HG03103 (cell line): Measurements from ENCODE around the gene EFNA3.
"Not testable (repeated sequence)": the region's sequence is repeated elsewhere in the genome, so short reads cannot be mapped to it uniquely, and the experiment has no call there.

ENCODE experiments used
- ATAC-seq: cut with Tn5 transposase; IDR thresholded peaks from one replicate; pipeline ENCODE4 v1.9.1; 2021; ENCODE audit warnings: low read depth; ENCODE audit not compliant: unreplicated experiment

Gene EFNA3

DNA sequence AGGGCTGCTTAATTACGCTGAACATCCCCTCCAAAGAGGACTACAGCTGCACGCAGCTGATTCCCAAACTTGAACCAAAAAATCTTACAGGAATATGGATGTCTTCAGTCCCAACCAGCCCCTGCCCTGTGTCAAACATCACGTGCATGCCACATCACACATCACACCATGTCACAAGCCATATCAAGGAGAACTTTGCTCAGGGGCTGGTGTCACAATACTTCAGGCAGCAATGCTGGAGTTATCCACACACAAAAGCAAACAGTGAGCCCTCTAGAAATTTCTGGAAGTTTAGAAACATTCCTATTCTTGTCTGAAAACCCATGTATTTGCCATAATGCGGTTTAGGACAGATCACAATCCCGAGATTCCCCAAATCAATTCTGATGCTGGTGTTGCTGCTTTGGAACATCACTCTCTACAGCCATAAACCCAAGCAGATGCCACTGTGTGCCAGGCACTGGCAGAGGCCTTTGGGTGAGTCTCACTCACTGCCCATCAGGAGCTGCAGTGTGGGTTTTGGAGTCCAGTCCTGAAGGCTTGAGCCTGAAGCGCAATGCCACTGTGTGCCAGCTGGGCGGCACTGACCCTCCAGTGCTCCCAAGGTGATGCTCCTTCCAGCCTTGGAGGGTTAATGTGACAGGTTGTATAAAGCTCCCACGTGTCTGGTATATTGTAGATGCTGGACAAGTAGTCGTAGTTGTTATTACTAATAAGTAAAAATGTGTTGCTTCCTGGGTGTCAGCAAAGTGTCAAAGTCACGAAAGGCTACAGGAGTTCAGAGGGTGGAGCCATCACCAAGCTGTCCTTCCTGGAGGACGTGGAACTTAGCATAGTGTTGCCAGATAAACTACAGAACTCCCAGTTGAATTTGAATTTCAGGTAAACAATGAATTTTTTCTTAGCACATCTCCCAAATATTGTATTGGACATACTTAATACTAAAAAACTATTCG is 28.9 kb downstream of the EFNA3 start:
- no peak for ATAC-seq

- ATAC-seq = no peak
These were observed 29.7 kb downstream of the EFNA3 start for GRCh38 chr1:155108296-155108695.

DNA sequence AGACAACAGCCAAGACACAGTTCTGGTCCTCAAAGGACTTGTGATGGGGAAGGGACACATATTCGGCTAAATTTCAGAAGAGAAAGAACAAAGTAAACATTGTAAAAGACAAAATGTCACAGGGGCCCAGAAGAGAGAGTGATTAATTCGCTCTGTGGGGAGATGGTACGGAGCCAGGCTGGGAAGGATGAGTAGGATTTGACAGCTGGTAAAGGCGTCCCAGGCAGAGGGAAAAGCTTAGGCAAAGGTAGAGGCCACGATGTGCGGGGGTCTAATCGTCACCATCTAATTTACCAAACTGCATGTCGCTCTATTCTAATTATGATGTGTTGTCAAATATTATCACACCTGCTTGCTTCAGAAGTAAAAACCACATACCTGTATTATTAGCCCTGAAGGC is 31.7 kb downstream of the EFNA3 start:
- ATAC-seq = no peak

GRCh38 chr1:155110826-155111225 is 32.2 kb downstream of the EFNA3 start:
- ATAC-seq = no peak

- ATAC-seq = no peak
These were observed 34.9 kb downstream of the EFNA3 start for GRCh38 chr1:155113450-155113980.

DNA sequence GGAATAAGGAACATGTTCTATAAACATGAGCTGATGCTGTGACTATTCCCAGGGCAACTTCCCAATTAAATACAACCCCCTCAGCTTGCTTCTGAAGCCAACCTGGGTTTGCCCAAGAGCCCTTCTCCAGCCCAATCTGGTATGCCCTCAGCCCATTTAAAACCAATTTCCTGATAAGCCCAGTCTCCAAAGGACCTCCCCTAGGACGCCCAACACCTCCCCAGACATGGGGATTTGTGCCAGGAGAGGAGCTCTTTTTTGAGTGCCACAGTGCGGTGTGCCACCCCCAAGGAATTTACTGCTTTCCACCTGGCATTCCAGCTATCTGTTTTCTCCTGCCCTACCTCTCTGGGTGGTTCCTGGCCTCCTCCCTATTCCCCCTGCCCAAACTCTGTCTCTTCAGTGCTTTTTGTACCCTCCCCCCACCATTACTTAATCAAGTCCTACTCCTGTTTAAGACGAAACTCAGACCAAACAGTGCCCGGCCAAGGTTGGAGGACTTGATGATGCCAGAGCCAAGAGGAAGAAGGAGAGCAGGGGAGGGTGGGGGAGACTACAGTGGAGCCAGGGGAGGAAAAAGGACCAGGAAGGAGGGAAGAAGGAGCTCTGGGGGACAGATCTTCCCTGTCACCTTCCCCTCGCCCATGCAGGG is 37.6 kb downstream of the EFNA3 start:
- no peak for ATAC-seq

DNA sequence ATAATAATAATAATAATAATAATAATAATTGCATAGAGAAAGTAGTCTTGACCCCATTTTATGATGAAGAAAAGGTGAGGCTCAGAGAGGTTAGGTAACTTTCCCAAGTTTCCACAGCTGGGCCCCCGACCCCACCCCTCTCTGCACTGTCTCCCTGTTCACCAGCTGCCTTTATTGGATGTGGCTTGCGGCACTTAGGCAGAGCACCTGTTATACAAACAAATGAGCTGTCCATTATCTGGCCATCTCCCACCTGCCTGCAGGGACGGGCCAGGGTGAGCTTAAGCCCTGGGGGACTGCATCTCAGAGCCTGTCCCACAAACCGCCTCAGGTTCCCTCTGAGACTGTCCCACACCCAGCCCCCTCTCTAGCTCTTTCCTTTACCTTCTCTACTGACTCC is 39.0 kb downstream of the EFNA3 start:
- ATAC-seq = no peak

- ATAC-seq = not testable (repeated sequence)
These were observed 39.5 kb downstream of the EFNA3 start for GRCh38 chr1:155118090-155118489.

DNA sequence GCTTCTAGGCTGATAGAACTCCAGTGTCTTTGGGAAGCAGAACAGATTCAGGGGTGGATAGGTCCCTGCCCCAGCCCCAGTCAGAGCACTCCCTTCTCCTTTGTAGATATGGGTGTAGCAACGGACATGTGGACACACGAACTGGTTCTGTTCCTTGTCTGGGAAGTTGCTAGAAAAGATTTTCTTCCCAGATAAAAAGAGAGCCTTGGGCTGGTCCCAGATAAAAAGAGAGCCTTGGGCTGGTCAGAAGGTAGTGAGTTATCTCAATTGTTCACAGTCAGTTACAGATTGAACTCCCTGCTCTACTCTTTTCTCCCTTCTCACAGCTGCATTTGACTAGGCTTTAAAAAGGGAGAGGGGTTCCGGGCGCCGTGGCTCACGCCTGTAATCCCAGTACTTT is 41.6 kb downstream of the EFNA3 start:
- ATAC-seq = no peak

- ATAC-seq = no peak
These were observed 42.6 kb downstream of the EFNA3 start for GRCh38 chr1:155121249-155121648.

DNA sequence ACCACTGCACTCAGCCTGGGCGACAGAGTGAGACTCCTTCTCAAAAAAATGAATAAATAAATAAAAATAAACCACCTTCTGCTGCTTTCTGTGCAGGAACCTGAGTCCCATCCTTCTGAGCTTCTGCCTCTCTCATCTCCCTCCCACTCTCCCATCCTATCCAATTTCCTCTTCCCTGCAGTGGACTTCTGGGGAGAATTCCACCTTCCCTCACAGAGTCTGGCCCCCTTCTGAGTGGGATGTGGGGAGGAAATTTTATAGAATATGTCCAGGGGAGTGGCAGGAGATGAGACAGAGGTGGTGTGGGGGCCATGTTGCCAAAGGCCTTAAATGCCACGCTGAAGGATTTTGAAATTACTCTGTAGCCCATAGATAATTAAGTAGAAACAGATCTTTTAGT is 43.7 kb downstream of the EFNA3 start:
- no peak for ATAC-seq

GRCh38 chr1:155123801-155124200 is 45.2 kb downstream of the EFNA3 start:
- ATAC-seq = no peak

- ATAC-seq = no peak
These were observed 46.1 kb downstream of the EFNA3 start for GRCh38 chr1:155124503-155125463.

DNA sequence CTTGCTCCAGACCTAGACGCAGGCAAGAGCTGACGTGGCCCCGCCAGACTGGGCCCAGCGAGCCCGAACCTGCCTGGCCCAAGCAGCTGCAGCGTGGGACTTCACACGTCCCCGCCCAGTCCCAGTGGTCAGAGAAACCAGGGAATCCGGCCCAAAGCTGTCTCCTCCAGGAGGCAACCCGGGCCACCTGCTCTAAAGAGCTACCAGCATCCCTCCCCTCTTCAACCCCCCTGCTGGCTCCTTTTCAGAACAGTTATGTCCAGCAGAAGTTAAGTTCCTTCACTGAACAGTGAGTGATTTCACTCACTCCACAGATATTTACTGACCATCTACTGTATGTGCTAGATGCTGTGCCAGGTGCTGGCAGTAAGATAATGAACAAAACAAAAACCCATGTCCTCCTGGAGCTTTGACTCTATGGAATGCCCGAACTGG is 46.9 kb downstream of the EFNA3 start:
- ATAC-seq = no peak

DNA sequence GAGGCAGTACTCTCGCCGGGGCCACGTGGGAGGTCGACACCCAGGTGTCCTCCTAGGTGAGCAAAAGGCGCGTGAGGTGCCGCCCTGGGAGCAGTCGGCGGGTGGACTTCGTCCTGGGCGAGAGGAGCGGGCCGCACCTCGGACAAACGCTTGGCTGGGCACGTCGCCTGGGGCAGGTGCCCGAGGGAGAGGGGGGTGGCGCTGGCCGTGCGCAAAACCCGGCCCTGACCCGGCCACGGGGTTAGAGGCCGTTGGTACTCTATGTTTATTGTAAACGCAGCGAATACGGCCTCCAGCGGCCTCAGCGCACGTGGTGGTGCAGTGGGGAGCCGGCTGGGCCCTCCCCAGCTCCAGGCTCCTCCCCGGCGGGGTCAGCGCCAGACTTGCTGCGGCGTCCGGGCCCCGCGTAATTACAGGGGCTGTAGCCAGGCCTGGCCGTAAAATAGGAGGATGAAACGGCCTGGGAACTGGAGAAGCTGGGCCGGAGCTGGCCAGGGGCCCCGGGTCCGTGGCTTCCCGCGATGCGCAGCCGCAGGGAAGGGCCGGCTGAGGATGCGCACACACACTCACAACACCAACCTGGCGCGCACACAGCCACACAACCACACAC is 47.4 kb downstream of the EFNA3 start:
- ATAC-seq = no peak

DNA sequence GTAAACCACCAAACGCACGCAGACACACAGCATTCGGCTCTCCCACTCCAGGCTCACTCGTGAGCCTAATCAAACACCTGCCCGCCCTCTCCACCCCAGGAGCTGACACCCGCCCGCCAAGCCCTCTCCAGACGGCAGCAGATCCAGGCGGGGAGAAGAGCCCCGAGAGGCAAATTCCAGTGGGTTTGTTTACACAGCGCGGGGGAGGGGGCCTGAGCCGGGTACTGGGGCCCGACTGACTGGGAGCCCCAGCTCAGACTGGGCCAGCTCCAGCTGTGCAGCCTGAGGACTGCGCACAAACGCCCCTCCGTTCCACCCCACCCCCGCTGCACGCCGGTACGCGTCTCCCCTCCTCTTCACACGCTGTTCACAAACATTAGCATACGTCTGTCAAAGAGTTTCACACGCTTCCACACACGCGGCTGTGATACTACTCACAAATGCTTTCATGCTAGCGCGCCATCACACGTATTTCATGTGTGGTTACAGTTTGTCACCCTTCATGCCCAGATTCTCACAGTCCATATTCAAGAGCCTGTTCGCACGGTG is 48.0 kb downstream of the EFNA3 start:
- no peak for ATAC-seq

DNA sequence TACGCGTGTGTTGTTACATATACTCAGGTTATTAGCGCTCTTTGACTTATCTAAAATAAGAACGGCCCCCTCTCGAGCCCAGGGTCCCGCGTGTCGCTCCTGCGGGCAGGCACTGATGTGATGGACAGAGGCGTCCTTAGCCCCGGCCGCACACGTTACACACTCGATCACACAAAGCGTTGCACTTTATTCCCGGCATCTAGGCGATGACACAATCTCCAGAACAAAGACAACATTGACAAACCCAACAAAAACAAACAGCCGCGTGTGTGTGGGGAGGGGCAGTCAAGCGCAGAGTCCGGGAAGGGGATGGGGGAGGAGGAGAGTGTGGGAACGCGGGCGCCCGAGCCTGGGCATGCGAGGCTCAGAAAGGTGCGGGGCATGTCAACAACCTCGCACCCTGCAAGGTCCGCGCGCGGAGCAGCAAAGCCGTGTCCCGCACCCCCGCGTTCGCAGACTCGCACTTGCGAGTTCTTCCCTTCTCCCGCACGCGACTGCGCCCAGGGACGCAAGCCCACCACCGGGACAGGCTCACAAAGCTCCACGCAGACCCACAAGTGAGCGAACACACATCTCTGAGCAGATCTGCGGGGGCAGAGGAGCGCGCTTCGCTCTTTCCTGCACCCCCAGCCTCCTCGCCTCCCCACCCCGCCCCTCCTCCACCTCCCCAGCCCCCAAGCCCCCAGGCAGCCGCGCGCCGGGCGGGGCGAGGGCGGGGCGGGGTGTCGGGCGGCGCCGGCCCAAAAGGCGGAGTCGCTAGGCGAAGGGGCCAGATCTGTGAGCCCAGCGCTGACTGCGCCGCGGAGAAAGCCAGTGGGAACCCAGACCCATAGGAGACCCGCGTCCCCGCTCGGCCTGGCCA is 48.7 kb downstream of the EFNA3 start, which contains the start of gene EFNA1:
EFNA1 (plus strand) TSS at position 772 of the 862 bp plus-strand sequence. CDS start 102 bp downstream, outside the sequence.
- no peak for ATAC-seq

DNA sequence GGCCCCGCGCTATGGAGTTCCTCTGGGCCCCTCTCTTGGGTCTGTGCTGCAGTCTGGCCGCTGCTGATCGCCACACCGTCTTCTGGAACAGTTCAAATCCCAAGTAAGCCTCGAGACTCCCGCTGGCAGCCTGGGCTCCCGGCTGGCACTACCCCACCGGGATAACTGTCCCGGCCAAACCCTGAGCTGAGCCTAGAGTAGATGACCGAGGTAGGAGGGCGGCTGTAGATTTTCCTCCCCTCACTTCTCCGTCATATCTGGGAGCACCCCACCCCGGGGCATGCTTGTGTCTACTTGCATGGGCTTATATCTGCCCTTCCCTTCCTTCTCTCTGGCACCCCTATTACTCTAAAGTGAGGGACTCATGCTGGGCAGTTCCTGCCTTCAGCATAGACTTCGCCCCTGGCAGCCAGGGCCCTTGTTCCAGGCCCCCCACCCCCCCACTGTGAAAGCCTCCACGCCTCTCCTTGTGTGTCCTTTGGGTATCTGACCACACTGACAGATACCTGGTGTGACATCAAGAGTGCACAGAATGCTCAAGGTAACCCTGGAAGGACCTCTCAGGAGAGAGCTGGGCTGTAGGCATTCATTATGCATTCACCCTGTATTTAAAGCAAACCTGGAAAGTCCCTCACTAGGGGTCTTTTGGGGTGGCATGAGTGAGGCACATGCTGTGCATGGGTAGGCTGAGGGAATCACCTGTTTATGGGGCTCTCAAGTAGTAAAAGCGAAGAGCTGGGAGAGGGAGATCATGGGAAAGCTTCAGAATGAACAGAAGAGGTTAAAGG is 49.5 kb downstream of the EFNA3 start:
- no peak for ATAC-seq
